Spinal cord (tissue), 10 donors: Measurements from ENCODE around the gene MFAP1. TPM values are rescaled to one million over a fixed set of nuclear protein-coding genes. Genes with fewer than 3 reads are reported as not detected.
A peak's percentile ranks its signal among the peaks of the same experiment; 100 is the strongest.
"Not testable (repeated sequence)": the region's sequence is repeated elsewhere in the genome, so short reads cannot be mapped to it uniquely, and the experiment has no call there.

ENCODE experiments used
- DNase-seq, 6 donors: peaks; one replicate each; pipeline versions ENCODE4 v3.0.0 to v3.0.0-alpha.2; 2013 to 2015; ENCODE audit warnings: low spot score in 6 of 6, low read depth in 4 of 6
- H3K27ac ChIP-seq: one replicate; pipeline ENCODE4 v1.5.1; 2013; ENCODE audit warnings: low read depth, low read length, control low read depth
- H3K27me3 ChIP-seq: one replicate; pipeline ENCODE4 v1.6.1; 2013; ENCODE audit warnings: low read length; ENCODE audit not compliant: control insufficient read depth, insufficient read depth
- H3K36me3 ChIP-seq: one replicate; pipeline ENCODE4 v1.6.1; 2013; ENCODE audit warnings: low read length; ENCODE audit not compliant: control insufficient read depth, insufficient read depth
- H3K4me1 ChIP-seq: one replicate; pipeline ENCODE4 v1.6.1; 2013; ENCODE audit warnings: low read length; ENCODE audit not compliant: control insufficient read depth, insufficient read depth
- H3K4me3 ChIP-seq: one replicate; pipeline ENCODE4 v1.5.1; 2013; ENCODE audit warnings: low read depth, low read length, control low read depth
- H3K9me3 ChIP-seq: one replicate; pipeline ENCODE4 v1.6.1; 2013; ENCODE audit warnings: low read length; ENCODE audit not compliant: control insufficient read depth, insufficient read depth
- WGBS: methylation state at CpG from one replicate; pipeline ENCODE4 v1.1.5; 2013; ENCODE audit warnings: missing lambda C conversion rate; ENCODE audit not compliant: insufficient coverage; 5-methylcytosine and 5-hydroxymethylcytosine counted together
- polyA plus RNA-seq, 2 donors: library from polyadenylated mRNA; unstranded; fragments of 120-200 nt; gene quantifications; one replicate each; pipeline ENCODE4 v1.2.1, GENCODE V29; 2013; ENCODE audit not compliant: insufficient read length in 2 of 2
- total RNA-seq, 2 donors: library from RNA; depleted of rRNA in 1 of 2; stranded (reverse); fragments of 120-200 nt in 1 of 2; fragments of >200 nt in 1 of 2; gene quantifications; one replicate each; pipeline versions ENCODE4 v1.2.3 to v1.2.4, GENCODE V29; 2013 to 2014
- donor health status: healthy.

The MFAP1 gene
- total and polyA plus RNA-seq, 4 donors, result 25.6 to 43.7 (median 42.4) TPM

GRCh38 chr15:43852607-43853006 lies 28.1 kb upstream of the MFAP1 start:
- no peak for DNase-seq
- Histone ChIP-seq H3K9me3 (no peaks in the 10 kb centered on the region), H3K27ac (no peak overlapping the region), H3K4me1 (no peaks in the 10 kb centered on the region), H3K4me3 (no peak overlapping the region), H3K27me3 (no peaks in the 10 kb centered on the region), H3K36me3 (peaks cover 13% of the 10 kb centered on the region)
- 90% methylated on average over 2 of the region's 4 CpGs for WGBS

- H3K4me1 ChIP-seq, result no peaks in the 10 kb centered on the region
- no peak overlapping the region for H3K27ac ChIP-seq
- H3K36me3 ChIP-seq, result peaks cover 15% of the 10 kb centered on the region
- H3K9me3 ChIP-seq, result no peaks in the 10 kb centered on the region
- H3K27me3 ChIP-seq, result no peaks in the 10 kb centered on the region
- DNase-seq, result no peak
- H3K4me3 ChIP-seq, result no peak overlapping the region
- no CpG with 5 or more reads among the region's 3 CpGs for WGBS
Observed at GRCh38 chr15:43851251-43851650, 26.8 kb upstream of the MFAP1 start.

- no peaks in the 10 kb centered on the region for H3K9me3 ChIP-seq
Observed at GRCh38 chr15:43845421-43845820, 20.9 kb upstream of the MFAP1 start.

DNA sequence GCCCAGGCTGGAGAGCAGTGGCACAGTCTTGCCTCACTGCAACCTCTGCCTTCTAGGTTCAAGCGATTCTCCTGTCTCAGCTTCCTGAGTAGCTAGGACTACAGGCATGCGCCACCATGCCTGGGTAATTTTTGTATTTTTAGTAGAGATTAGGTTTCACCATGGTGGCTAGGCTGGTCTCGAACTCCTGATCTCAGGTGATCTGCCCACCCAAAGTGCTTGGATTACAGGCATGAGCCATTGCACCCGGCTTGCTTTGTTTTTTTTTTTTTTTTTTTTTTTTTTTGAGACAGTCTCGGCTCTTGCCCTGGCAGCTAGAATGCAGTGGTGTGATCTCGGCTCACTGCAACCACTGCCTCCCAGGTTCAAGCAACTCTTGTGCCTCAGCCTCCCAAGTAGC lies 8.0 kb upstream of the MFAP1 start:
- not testable (repeated sequence) for DNase-seq, H3K9me3 ChIP-seq, H3K36me3 ChIP-seq, H3K4me3 ChIP-seq, H3K27ac ChIP-seq, H3K27me3 ChIP-seq, H3K4me1 ChIP-seq
- WGBS, result 100% methylated on average over 3 of the region's 6 CpGs

More at GRCh38 chr15:43845421-43845820, 20.9 kb upstream of the MFAP1 start:
- H3K27me3 ChIP-seq, result no peaks in the 10 kb centered on the region
- H3K4me3 ChIP-seq, result no peak overlapping the region
- DNase-seq, result no peak
- H3K4me1 ChIP-seq, result no peaks in the 10 kb centered on the region
- peaks cover 11% of the 10 kb centered on the region for H3K36me3 ChIP-seq
- H3K27ac ChIP-seq, result no peak overlapping the region

DNA sequence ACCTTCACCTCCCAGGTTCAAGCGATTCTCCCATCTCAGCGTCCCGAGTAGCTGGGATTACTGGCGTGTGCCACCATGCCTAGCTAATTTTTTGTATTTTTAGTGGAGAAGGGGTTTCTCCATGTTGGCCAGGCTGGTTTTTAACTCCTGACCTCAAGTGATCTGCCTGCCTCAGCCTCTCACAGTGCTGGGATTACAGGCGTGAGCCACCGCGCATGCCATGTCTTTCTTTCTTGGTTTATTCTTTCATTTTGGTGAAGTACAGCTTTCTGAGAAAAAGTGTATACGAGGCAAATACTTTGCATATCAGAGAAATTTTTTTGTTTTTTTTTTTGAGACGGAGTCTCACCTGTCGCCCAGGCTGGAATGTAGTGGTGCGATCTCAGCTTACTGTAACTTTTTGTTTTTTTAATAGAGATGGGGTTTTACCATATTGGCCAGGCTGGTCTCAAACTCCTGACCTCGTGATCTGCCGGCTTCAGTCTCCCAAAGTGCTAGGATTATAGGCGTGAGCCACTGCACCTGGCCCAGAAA lies 7.1 kb upstream of the MFAP1 start:
- not testable (repeated sequence) for DNase-seq, H3K9me3 ChIP-seq, H3K27me3 ChIP-seq, H3K36me3 ChIP-seq, H3K27ac ChIP-seq, H3K4me3 ChIP-seq
- peaks cover 12% of the 10 kb centered on the region for H3K4me1 ChIP-seq
- WGBS, result 96% methylated on average over 11 of the region's 14 CpGs

GRCh38 chr15:43830691-43831275 lies 6.3 kb upstream of the MFAP1 start:
- H3K4me3 ChIP-seq, result not testable (repeated sequence)

GRCh38 chr15:43829951-43830540 lies 5.6 kb upstream of the MFAP1 start:
- H3K4me1 ChIP-seq, result peaks cover 18% of the 10 kb centered on the region
- DNase-seq, H3K4me3 ChIP-seq, H3K27me3 ChIP-seq, H3K9me3 ChIP-seq, H3K27ac ChIP-seq, H3K36me3 ChIP-seq: not testable (repeated sequence)
- 96% methylated on average over 4 of the region's 9 CpGs for WGBS

More at GRCh38 chr15:43830691-43831275, 6.3 kb upstream of the MFAP1 start:
- not testable (repeated sequence) for H3K9me3 ChIP-seq, DNase-seq, H3K27ac ChIP-seq, H3K36me3 ChIP-seq, H3K27me3 ChIP-seq
- WGBS, result 100% methylated on average over 6 of the region's 9 CpGs
- peaks cover 18% of the 10 kb centered on the region for H3K4me1 ChIP-seq

DNA sequence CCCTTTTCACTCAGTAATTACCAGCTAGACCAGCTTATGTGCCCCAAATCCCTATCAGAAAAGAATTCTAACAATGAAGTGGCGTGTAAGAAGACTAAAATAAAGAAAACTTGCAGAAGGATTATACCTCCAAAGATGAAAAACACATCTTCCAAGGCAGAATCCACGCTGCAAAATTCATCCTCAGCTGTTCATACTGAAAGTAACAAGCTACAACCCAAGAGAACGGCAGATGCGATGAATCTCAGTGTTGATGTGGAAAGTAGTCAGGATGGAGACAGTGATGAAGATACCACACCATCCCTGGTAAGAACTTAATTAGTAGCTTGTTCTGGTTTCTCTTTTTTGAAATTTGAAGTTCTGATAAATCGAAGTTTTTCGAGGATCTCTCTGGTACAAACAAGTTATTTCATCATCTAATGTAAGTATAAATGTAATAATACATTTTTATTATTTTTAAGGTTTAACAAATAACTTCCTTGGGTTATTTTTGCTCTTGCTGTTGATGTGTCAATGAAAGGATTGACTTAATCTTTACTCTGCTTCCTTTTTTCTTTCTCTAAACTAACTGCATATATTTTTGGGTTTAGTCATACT lies 3.7 kb upstream of the MFAP1 start:
- no CpG with 5 or more reads among the region's 6 CpGs for WGBS
- peak in 1 of 6 donors; percentile 4 for DNase-seq
- peak overlapping the region; percentile 3 for H3K4me3 ChIP-seq
- H3K9me3 ChIP-seq, result no peaks in the 10 kb centered on the region
- no peak overlapping the region for H3K27ac ChIP-seq
- H3K27me3 ChIP-seq, result no peaks in the 10 kb centered on the region
- peaks cover 26% of the 10 kb centered on the region for H3K4me1 ChIP-seq
- no peaks in the 10 kb centered on the region for H3K36me3 ChIP-seq

GRCh38 chr15:43826508-43827341 lies 2.2 kb upstream of the MFAP1 start, which contains the start of gene WDR76:
Gene WDR76 (plus strand): TSS chr15:43827002. CDS start chr15:43827033, 31 bp downstream.
- peak within 1 kb of the TSS; percentile 68 for H3K4me3 ChIP-seq
- H3K4me1 ChIP-seq, result peaks cover 33% of the 10 kb centered on the region
- no peaks in the 10 kb centered on the region for H3K27me3 ChIP-seq
- no peaks in the 10 kb centered on the region for H3K9me3 ChIP-seq
- H3K36me3 ChIP-seq, result no peaks in the 10 kb centered on the region
- H3K27ac ChIP-seq, result peak within 1 kb of the TSS; percentile 57
- WGBS, result 6% methylated on average over 46 of the region's 48 CpGs
- DNase-seq, result peak; percentile 5 to 86 (median 43)
